SKM-1 (cell line): Measurements from ENCODE around the gene PRKACA.
"Not testable (repeated sequence)": the region's sequence is repeated elsewhere in the genome, so short reads cannot be mapped to it uniquely, and the experiment has no call there.

ENCODE experiments used
- DNase-seq: peaks from one replicate; lab custom pipeline; 2025; ENCODE audit not compliant: unreplicated experiment; lab: John Stamatoyannopoulos, UW

Gene PRKACA

DNA sequence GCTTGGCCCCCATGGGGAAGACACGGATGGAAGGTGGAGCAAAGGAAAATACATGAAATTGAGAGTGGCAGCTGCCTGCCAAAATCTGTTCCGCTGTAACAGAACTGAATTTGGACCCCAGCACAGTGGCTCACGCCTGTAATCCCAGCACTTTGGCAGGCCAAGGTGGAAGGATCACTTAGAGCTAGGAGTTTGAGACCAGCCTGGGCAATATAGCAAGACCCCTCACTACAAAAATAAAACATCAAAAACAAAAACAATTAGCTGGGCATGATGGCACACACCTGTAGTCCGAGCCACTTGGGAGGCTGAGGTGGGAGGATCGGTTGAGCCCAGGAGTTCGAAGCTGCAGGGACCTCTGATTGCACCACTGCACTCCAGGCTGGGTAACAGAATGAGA is 65.1 kb downstream of the PRKACA start:
- DNase-seq: no peak

DNA sequence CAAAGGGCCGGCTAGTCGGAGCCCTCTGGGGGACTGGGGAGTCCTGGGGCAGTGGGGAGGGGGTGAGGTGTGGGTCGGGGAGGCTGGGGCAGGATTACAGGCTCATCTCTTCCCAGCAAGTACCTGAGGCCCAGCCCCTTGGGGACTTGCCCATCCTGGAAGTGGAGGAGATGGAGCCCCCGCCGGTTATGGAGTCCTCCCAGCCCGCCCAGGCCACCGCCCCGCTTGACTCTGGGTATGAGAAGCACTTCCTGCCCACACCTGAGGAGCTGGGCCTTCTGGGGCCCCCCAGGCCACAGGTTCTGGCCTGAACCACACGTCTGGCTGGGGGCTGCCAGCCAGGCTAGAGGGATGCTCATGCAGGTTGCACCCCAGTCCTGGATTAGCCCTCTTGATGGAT is 65.6 kb downstream of the PRKACA start:
- DNase-seq: no peak

DNA sequence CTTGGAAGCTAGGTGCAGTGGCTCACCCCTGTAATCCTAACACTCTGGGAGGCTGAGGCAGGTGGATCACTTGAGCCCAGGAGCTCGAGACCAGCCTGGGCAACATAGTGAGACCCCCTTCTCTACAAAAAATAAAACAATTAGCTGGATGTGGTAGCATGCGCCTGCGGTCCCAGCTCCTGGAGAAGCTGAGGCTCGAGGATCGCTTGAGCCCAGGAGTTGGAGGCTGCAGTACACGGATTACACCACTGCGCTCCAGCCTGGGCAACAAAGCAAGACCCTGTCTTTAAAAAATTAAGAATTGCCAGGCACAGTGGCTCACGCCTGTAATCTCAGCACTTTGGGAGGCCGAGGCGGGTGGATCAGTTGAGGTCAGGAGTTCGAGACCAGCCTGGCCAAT is 66.6 kb downstream of the PRKACA start:
- DNase-seq: not testable (repeated sequence)

GRCh38 chr19:14050512-14050911 is 67.0 kb downstream of the PRKACA start:
- DNase-seq: no peak

GRCh38 chr19:14048443-14049153 is 69.0 kb downstream of the PRKACA start:
- DNase-seq: peak; percentile 65

GRCh38 chr19:14047866-14048265 is 69.7 kb downstream of the PRKACA start:
- not testable (repeated sequence) for DNase-seq

DNA sequence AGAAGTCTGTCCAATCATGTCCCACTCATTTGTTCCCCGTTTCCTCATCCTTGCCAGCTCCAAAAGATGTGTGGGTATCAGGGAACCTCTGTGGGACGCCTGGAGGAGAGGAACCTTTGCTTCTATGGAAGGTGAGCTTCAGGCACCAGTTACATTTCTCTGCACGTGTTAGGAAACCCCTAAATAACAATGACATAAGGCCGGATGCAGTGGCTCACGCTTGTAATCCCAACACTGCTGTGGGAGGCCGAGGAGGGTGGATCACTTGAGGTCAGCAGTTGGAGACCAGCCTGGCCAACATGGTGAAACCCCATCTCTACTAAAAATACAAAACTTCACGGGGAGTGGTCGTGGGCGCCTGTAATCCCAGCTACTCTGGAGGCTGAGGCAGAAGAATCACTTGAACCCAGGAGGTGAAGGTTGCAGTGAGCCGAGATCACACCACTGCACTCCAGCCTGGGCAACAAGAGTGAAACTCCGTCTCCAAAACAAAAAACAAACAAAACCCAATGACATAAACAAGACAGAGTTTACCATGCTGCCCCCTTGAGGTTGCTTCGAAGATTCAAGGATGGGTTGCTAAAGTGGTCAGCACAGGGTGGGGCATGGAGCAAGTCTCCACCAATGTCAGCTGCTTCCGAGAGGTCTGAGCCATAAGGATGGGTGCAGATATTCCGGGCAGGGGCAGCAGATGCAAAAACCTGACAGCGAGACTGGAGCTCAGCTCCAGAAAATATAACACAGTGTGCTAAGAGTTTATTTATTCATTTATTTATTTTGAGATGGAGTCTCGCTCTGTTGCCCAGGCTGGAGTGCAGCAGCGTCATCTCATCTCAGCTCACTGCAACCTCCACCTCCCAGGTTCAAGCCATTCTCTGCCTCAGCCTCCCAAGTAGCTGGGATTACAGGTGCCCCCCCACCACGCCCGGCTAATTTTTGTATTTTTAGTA is 74.6 kb downstream of the PRKACA start:
- DNase-seq: not testable (repeated sequence)
